Esophagus (tissue), 2 donors: ENCODE measurements around the gene ZDHHC14. TPM values are rescaled to one million over a fixed set of nuclear protein-coding genes. Genes with fewer than 3 reads are reported as not detected.

Experiments
- H3K27ac ChIP-seq, 2 donors: one replicate each; pipeline ENCODE4 v1.5.1; 2013; ENCODE audit warnings: low read depth in 2 of 2, mild to moderate bottlenecking in 2 of 2, inconsistent platforms in 1 of 2, low read length in 1 of 2, moderate library complexity in 1 of 2
- H3K27me3 ChIP-seq, 2 donors: one replicate each; pipeline ENCODE4 v1.6.1; 2013; ENCODE audit warnings: low read length in 2 of 2, control low read depth in 1 of 2, mild to moderate bottlenecking in 1 of 2; ENCODE audit not compliant: insufficient read depth in 2 of 2, control insufficient read depth in 1 of 2
- H3K36me3 ChIP-seq, 2 donors: one replicate each; pipeline ENCODE4 v1.6.1; 2013; ENCODE audit warnings: low read length in 1 of 2; ENCODE audit not compliant: control insufficient read depth in 2 of 2, insufficient read depth in 2 of 2
- H3K4me1 ChIP-seq, 2 donors: one replicate each; pipeline ENCODE4 v1.6.1; 2013; ENCODE audit warnings: low read length in 1 of 2; ENCODE audit not compliant: control insufficient read depth in 2 of 2, insufficient read depth in 2 of 2
- H3K4me3 ChIP-seq, 2 donors: one replicate each; pipeline ENCODE4 v1.5.1; 2013; ENCODE audit warnings: low read length in 2 of 2, mild to moderate bottlenecking in 2 of 2, low read depth in 1 of 2, moderate library complexity in 1 of 2
- H3K9me3 ChIP-seq, 2 donors: one replicate each; pipeline ENCODE4 v1.6.1; 2013; ENCODE audit warnings: mild to moderate bottlenecking in 2 of 2, low read depth in 1 of 2, low read length in 1 of 2, moderate library complexity in 1 of 2; ENCODE audit not compliant: control insufficient read depth in 2 of 2, insufficient read depth in 1 of 2
- WGBS, 2 donors: extraction: QIAGEN DNeasy Blood & Tissue Kit; methylation state at CpG; one replicate each; pipeline ENCODE4 v1.1.7; 2013; 5-methylcytosine and 5-hydroxymethylcytosine counted together
- polyA plus RNA-seq, 2 donors: library from polyadenylated mRNA; stranded (reverse); fragments of 200-250 nt; gene quantifications; one replicate each; pipeline ENCODE4 v1.2.3, GENCODE V29; 2013
- donor health status: healthy with polysubstance abuse.
- donor health status: Bipolar disorder and iron deficiency.

The ZDHHC14 gene
- polyA plus RNA-seq, 2 donors, result 2.9 to 3.7 TPM

GRCh38 chr6:157721830-157722229, 340.8 kb downstream of the ZDHHC14 start:
- 91% methylated on average over 8 of the region's 8 CpGs for WGBS, 2 donors
- no peaks in the 10 kb centered on the region for H3K36me3 ChIP-seq
- no peaks in the 10 kb centered on the region for H3K27me3 ChIP-seq
- no peak overlapping the region for H3K4me3 ChIP-seq
- H3K27ac ChIP-seq, result no peak overlapping the region
- H3K4me1 ChIP-seq, result no peaks in the 10 kb centered on the region
- H3K9me3 ChIP-seq, result peaks cover 0 to 3% of the 10 kb centered on the region in 2 donors

DNA sequence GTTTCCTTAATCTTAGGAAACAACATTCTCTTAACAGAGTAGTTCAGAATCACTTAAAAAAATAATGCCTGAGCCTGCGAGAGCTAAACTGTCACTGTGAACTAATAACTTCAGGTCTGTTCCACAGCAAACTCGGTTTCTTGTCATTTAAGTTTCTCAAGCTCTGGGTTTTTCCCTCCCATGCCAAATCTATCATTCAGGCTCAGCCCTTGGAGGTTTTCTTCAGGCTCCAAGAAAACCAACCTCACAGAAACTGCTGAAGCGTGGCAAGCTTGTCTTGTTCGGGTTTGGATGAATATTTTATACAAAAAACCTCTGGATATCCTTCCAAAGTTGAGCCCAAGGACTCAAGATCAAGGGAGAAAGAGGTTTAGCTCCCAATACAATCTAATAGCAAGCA, 342.4 kb downstream of the ZDHHC14 start:
- H3K27me3 ChIP-seq, result no peaks in the 10 kb centered on the region
- H3K4me3 ChIP-seq, result no peak overlapping the region
- H3K27ac ChIP-seq, result no peak overlapping the region
- H3K9me3 ChIP-seq, result peaks cover 0 to 3% of the 10 kb centered on the region in 2 donors
- no peaks in the 10 kb centered on the region for H3K36me3 ChIP-seq
- 63 to 72% methylated on average over 4 of the region's 4 CpGs for WGBS, 2 donors
- no peaks in the 10 kb centered on the region for H3K4me1 ChIP-seq

DNA sequence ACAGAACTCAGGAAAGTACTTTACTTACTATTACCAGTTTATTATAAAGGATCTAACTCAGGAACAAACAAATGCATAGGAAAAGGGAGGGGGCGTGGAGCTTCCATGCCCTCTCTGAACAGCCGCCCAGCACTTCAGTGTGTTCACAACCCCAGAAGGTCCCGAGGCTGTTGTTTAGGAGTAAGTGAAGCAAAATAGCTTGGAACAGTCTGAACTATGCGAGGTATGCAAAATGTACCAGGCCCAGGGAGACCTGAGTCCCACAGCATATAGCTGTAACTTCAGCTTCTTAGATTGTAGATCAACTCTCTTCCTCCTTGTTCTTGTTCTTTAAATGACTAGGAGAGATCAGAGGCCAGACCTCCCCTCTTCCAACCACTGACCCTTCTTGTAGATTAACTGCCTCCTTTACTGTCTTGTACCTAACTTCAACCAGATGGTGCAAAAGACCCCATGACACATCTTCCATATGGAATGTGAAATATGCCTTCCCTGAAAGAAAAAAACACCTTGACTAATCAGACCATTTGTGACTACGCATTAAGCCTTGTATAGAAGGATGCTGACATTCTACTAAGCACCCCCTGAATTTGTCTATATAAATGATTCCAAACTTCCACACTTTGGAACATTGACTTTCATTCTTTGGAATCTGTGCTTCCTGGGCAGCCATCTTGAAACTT, 343.3 kb downstream of the ZDHHC14 start:
- Histone ChIP-seq H3K9me3 (peaks cover 0 to 3% of the 10 kb centered on the region in 2 donors), H3K4me3 (no peak overlapping the region), H3K4me1 (no peaks in the 10 kb centered on the region), H3K27me3 (no peaks in the 10 kb centered on the region), H3K36me3 (no peaks in the 10 kb centered on the region), H3K27ac (no peak overlapping the region)
- 84 to 88% methylated on average over 5 of the region's 5 CpGs for WGBS, 2 donors

- 88 to 90% methylated on average over 10 of the region's 10 CpGs for WGBS, 2 donors
- no peaks in the 10 kb centered on the region for H3K4me1 ChIP-seq
- no peaks in the 10 kb centered on the region for H3K27me3 ChIP-seq
- H3K4me3 ChIP-seq, result no peak overlapping the region
- H3K9me3 ChIP-seq, result peaks cover 0 to 3% of the 10 kb centered on the region in 2 donors
- no peak overlapping the region for H3K27ac ChIP-seq
- H3K36me3 ChIP-seq, result no peaks in the 10 kb centered on the region
These were observed 344.2 kb downstream of the ZDHHC14 start for GRCh38 chr6:157724960-157725741.

- H3K4me1 ChIP-seq, result no peaks in the 10 kb centered on the region
- no peak overlapping the region for H3K27ac ChIP-seq
- 92 to 93% methylated on average over 7 of the region's 7 CpGs for WGBS, 2 donors
These were observed 344.8 kb downstream of the ZDHHC14 start for GRCh38 chr6:157725836-157726235.

DNA sequence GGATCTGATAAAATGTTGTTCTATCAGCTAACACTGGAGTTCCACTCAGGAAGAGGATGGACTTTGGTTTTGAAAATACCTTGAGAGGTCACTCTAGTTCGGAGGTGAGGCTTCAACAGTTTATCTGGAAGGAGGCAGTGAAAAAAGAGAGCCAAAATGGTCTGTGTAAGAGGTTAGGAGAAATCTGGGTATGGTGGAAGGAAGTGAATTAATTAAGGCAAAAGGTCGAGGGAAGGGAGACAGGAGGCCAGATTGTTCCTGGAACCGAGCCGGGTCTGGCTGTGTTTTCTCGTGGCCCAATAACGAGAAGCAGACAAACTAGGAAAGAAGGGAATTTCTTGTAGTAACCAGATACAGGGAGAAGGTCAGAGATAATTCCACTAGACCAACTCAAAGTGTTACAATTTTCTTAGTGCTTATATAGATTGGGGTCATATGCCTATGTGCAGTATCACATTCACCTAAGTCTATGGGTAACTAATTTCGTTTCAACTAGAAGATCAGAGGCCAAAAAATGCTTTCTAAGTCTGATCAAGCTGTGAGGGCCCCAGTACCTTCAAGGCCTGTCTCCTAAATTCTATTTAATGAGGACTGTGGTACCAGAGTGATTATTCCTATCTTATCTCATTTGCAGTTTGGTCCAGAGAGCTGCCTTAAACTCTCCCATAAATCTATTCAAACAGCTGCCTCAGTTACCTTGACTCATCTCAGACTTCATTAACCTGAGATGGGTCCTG, 346.1 kb downstream of the ZDHHC14 start:
- H3K36me3 ChIP-seq, result no peaks in the 10 kb centered on the region
- WGBS, 2 donors, result 64 to 72% methylated on average over 7 of the region's 7 CpGs
- H3K27ac ChIP-seq, result no peak overlapping the region
- no peak overlapping the region for H3K4me3 ChIP-seq
- H3K27me3 ChIP-seq, result no peaks in the 10 kb centered on the region
- peaks cover 0 to 3% of the 10 kb centered on the region in 2 donors for H3K9me3 ChIP-seq
- H3K4me1 ChIP-seq, result no peaks in the 10 kb centered on the region

More at GRCh38 chr6:157725836-157726235, 344.8 kb downstream of the ZDHHC14 start:
- Histone ChIP-seq H3K9me3 (peaks cover 0 to 3% of the 10 kb centered on the region in 2 donors), H3K4me3 (no peak overlapping the region), H3K27me3 (no peaks in the 10 kb centered on the region), H3K36me3 (no peaks in the 10 kb centered on the region)

Other genes with a start within 250 kb of the ZDHHC14 start
- 1 to 10 TPM; 4.8 to 5.4 TPM for gene TMEM242, start 57.7 kb upstream of the ZDHHC14 start, polyA plus RNA-seq